DMS 273 (cell line): ENCODE data around the gene CD46.

Source experiments
- DNase-seq: peaks from one replicate; lab custom pipeline; 2025; ENCODE audit not compliant: unreplicated experiment; lab: John Stamatoyannopoulos, UW

CD46 gene

DNA sequence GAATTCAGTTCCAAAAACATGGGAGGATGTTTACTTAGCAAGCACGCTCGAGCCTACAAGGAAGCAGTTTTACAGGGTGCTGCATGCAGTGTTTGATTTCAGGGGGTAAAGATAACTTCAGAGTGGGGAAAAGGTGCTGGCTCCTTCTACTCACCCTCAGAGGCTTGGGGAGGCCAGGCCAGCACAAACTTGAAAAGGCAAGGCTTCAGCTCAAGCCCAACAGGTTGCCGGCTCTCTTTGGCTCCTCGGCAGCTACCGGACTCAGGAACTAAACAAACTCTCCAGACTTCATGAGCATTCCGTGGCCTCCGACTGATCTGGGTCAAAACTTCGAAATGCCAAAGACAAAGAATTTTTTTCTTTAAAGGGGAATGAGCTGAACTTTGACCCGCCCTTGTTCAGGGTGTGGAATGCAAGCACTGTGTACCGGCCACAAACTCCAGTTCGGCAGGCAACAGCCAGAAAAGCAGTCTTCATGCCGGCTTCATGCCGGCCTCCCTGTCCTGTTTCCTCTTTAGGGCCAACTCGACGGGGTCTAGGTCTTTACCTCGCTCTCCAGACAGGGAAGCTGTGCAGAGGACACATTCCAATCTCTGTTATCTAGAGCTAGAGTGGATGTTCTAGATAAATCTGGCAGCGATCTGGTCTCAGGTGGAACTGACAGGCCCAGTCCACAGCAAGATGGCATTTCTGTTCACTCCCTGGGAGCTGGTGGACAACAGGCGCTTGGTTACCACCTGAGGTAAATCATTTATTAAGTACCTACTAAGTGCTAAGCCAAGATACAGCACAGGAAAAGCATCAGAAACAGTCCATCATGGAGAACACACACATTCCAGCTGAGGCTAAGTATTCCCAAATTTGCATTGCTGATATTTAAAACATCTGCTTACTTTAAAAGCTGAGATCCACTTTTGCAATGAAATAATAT is 75.0 kb downstream of the CD46 start:
- no peak for DNase-seq

DNA sequence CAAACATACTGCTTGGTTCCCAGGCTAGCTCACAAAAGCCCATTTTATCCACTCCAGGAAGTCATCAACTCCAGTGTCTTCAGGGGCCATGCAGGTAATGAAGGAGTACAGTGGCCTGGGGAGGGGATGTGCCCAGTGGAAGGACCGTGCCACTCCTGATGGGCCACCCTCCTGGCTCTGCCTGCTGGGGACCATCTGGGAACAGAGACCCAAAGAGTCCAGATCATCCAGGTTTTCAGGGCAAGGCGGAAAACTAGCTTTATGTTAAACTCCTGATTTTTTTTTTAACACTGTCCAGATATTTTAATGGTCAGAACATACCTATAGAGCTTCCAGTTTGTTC is 75.6 kb downstream of the CD46 start:
- DNase-seq, result no peak

DNA sequence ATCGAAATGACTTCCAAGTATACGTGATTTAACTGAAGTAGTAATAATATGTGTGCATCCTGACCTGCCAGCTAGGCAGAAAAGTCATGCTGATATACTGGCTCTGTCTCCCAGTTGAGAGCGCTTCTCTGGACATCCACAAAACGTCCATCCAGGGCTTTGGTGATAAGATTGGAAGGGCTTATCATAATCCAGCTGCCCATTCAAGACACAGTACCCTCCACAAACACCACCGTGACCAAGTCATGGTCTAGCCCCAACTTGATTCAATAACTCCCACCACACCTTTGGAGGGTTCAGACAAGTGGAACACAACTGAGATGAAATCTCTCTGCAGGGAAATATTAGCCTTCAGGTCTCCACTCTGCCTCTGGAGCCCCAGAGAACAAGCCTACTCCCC is 76.2 kb downstream of the CD46 start:
- DNase-seq, result no peak

DNA sequence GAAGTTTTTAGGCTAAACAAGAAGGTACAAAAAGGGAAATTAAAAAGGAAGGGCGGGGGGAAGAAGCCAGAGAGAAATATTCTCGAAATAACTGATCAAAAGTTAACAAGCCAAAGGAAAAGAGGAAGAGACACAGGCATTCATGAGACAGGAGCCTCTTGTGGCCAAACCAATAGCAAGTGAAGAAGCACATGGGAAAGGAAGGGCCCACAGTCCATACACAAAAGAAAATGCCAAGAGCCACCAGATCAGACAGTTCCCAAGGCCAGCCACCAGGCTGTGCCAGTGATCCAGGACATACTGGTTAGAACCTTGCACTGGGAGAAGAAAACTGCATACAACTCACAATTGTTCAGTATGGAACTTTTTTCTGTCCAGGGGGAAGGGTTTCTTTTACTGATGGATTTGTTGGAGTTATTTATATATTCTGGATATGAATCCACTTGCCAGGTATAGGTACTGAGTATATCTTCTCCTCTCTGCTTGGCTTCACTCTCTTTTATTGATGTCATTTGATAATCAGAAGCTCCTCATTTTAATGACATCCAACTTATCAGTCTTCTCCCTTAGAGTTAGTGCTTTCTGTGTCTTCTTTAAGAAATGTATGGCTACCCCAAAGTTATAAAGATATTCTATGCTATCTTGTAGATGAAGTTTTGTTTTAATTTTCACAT is 76.8 kb downstream of the CD46 start:
- DNase-seq, result peak; percentile 84

DNA sequence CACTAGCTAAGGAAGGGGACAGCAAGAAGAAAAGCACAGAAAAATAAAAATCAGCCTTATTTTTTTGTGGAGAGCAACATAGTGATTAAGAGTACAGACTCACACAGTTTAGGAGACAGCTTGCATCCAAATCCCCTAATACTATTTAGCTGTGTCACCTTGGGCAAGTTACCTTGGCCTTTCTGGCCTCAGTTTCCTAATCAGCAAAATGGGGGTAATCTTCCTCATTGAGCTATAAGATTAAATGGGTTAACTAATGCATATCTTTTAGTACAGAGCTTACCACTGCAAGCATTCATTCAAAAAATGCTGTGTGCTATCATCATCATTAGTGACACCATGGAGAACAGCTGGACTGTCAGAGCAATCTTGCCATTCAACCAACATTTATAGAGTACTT is 77.7 kb downstream of the CD46 start:
- no peak for DNase-seq

DNA sequence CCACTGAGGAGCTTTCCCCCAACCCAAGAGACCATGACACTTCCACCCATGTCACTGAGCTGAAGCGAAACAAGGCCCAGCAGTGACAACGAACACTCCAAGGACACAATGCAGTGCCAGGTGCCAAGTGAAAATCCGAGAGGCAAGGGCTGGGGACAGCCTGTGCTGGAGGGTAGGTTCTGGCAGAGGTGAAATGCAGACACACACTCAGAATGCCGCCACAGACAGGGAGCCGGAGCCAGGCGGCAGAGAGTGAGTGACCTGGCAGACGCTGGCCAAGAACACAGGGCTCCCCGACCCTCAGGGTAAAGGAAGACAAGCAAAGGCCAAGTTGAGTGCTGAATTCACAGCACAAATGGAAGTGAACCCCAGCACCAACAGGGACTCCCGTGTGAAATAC is 78.9 kb downstream of the CD46 start:
- DNase-seq, result no peak

DNA sequence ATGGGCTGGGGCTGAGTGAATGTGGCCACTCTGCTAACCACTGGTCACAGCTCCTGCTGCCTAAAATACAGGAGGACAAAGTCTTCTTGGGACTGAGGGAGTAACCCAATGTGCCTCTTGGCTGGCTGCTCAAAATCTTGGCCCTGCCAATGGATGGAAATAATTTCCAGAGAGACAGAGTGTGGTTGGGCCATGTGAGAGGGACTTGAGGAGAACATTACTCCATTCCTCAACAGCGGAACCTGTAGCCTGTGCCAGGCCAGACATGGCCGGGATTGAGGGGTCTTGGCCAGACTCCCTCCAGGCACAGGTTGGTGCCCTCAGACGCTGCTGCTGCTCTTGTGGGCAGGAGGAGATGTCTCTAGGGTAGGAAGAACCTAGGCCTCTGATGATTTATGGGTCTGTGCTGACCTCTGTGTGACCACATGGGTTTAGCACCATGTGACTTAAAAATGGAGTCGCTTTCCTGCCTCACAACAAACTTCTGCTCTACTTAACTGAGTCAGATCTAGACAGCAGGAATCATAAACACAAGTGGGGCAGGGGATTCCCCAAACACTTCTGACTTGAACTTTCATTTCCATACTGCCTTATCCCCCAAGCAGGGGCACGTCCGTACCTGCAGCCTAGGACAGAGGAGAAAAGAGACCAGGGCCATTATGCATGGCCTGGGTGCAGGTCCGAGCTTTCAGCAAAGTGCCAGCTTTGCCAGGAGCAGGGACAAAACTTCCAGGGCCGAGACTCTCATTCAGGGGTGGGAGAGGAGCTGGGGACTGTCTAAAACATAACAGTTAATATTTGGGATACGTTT is 79.9 kb downstream of the CD46 start:
- DNase-seq, result no peak

DNA sequence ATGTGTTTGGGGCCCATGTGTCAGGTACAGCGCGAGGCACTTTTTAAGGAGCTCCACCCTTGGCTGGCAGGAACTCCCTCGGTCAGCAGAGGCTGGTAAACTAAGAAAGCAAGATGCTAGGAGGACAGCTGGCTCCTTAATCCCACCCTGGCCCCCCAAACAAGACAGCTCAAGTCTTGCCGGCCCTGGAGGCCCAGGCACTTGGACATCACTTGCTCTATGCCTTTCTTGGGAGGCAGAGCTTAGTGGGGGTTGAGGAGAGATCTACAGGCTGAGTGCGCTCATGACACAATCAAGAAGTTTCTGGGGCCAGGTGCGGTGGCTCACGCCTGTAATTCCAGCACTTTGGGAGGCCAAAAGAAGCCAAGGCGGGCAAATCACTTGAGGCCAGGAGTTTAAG is 80.9 kb downstream of the CD46 start:
- no peak for DNase-seq

DNA sequence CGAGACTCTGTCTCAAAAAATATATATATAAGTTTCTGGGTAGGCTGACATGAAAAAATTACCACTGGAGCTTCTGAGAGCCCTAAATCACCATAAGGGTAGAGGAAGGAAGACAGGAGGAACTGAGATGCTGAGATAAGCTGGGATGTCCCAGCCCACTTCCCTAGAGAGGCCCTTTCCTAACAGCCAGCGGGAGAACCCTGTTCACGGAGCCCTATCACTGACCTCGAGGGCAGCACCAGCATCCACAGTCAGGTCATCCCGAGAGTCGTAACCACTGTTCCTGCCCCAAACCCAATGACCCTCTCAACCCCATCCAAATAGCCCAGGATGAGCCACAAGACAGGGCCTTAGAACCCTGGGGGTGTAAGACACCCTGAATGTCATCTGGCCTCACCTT is 81.5 kb downstream of the CD46 start:
- no peak for DNase-seq

DNA sequence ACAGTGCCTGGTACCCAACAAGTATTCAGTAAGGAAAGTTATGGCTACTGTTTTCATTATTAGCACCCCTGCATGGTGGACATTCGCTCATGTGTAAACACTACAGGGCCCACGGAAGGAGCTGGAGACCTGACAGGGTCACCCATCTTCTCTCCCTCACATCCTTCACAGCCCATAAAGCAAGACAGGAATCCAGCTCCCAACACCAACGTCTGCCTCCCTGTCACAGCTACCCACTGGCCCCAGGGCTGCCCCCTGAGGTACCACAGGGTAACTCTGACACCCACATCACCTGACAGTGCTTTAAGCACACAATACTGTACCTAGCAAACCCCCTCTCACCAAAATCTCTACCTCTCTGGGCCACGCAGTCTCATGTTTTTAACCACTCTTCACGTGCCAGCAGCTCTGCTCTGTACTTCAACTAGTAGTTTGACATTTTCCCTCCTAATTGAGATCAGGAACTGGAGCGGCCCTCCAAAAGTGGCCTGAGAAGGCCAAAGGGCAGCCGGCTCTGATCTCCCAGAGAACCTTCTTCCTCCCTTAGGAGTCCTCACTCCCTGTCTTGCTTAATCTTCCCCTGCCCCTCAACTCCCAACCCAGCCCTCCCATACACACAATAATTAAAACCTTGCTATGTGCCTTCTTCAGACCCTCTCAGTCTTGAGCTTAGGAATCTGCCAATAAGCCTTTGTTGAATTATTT is 82.3 kb downstream of the CD46 start:
- DNase-seq, result no peak

DNA sequence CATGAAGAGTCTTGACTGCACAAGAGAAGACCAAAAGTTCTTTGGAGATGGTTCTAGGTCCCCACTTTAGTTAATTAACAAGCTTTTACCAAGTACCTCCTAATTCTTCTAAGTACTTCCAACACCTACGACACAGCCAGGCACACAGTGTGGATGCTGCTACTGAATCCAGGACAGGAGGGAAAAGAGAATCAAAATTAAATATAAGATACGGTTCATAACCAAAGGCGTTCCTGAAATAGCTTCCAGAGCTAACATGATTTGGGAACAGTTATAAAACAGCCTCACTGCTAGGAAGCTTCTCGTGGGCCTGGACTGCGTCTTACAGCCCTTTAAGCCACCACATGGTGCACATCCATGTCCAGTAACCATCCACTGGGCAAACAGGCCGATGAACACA is 84.1 kb downstream of the CD46 start:
- DNase-seq, result no peak

DNA sequence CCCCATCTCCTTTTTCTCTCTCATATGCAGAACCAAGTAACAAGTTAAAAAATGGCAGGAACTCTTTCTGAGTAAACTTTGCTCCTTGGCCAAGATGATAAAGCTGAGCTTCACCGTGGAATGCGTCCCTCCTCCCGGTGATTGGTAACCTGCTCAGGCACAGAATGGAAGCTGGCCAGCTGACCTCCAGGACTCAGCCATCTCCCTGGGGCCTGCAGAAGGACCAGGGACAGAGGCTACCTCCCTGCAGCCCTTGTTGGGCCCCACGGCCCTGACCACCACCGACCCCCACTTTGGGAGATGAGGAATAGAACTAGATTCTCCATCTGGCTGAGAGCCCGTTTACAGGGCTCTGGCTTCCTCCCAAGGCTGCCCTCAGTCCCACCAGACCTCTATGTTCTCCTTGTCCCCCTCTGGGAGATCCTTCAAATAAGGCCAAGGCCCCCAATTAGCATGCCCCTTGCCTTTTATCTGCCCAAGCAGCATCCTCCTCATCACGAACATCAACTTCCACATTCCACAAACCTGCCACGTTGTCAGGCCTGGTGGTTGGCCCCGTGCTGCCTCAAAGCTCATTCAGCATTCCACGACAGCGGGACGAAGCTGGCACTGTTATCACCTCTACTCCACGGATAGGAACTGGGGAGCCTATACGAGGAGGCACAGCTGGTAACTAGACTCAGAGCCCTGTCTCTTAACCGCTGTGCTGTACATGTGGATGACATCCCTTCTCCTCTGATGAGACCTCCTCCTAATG is 84.9 kb downstream of the CD46 start:
- DNase-seq, result no peak

DNA sequence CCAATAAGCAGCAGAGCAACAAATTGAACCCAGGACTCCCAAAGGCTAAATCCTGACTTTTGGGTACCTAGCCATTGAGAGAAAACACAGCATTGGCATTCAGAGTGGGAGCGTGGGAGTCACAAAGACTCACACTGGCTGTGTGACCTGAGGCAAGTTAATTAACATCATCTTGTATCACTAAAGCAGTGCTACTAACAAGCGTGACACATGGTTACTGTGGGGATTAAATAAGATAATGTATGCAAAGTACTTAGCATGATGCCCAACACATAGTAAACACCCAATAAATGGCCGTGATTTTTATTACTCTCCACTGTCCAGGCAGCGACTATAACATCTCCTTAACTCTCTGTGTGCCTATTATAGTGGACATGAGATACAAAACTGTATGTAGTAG is 85.8 kb downstream of the CD46 start:
- no peak for DNase-seq

DNA sequence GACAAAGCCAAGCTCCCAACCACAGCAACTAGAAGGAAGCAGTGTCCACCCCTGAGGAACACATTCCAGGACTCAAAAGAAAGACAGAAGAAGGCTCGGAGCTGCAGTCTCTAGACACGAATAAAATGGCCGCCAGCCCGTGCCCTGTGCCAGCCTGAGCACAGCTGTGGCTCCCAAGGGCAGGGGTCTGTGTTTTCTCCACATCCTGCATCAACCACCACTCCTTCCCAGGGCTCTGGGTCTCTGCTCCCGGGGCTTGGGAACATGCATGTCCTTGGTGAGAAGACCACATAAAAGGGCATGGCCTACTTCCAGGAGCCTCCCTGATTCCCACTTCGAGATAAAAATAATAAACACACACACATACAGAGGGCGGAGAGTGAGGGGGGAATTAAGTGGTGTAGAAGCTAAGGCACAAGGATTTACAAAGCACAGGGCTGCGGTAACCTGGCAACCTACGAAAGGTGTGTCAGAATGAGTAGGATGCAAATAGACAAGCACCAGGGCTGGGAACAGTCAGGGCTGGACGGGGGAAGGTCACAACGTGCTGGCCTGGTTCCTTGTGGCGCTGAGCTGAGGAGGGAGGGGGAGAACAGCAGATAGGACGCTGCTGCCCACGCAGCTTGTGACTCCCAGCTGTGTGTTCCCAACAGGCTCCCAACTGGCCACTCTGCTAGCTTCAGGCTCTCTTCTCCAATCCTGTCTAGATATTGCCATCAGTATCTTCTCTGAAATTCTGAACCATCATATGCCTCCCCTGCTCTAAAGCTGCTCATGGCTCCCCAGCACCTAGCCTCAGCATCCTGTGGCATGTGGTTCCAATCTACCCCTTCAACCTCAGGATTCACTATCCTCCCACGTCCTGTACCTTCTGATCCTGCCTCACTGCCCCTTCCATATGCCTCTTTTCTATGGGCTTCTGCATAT is 86.6 kb downstream of the CD46 start:
- no peak for DNase-seq

DNA sequence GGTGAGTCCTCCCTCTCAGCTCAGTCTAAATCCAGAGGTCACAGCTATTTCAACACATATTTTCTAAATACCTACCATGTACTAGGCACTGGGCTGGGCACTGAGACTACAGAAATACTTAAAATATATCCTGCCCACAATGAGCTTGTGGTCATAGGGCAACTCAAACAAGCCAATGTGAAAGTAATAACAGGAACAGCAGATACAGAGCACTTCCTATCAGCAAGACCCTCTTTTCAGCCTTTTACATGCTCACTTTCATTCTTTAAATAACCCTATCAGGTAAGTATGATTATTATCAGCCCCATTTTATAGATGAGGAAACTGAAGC is 87.2 kb downstream of the CD46 start:
- no peak for DNase-seq

DNA sequence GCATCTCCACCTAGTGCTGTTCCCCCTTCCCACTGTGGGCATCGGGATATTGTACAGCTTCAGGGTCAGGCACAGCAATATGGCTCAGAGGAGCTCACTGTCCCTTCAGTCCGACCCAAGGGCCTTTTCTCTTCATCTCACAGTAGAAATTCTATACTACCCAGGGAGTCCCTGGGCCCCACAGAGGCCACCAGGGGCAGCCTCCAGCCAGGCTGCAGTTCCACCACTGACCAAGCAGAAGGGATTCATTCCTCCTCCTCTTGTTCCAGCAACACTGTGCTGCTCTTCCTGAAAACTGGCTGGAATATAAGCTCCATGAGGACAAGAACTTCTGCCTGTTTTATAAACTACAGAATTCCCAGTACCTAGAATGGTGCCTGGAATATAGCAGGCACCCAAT is 88.5 kb downstream of the CD46 start:
- no peak for DNase-seq

DNA sequence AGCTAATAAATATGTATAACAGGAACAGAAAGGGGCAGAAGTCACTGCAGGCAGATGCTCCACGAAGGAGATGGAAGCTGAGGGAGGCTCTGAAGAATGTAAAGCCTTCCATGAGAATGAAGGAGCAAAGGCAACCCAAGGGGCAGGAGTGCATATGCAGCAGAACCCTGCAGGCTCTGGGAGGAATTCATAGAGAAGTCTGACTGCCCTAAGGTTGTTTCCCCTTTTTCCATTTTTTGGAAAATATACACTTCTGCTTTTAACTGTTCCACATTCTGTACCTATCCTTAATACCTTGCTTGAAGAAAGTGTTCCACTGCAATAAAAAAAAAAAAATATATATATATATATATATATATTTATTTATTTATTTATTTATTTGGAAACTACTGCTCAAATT is 89.4 kb downstream of the CD46 start:
- DNase-seq, result no peak

DNA sequence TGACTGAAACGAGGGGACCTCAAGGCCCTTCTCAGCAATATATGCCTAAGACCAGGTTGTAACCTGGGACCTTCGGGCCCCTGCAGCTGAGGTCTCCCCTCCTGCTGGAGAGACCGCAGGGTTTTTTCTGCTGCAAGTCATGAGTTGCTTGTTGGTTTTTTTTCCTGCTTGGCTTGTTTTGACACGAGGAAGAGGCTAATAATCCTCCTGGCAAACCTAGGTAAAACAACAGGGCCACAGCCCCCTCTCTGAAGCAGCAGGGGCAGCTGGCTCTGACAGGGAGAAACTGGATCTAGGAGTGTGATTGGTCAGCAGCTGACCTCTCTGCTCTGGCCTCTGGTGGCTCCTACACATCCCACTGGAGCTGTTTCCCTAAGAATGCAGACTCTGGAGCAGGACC is 90.0 kb downstream of the CD46 start:
- DNase-seq, result no peak

DNA sequence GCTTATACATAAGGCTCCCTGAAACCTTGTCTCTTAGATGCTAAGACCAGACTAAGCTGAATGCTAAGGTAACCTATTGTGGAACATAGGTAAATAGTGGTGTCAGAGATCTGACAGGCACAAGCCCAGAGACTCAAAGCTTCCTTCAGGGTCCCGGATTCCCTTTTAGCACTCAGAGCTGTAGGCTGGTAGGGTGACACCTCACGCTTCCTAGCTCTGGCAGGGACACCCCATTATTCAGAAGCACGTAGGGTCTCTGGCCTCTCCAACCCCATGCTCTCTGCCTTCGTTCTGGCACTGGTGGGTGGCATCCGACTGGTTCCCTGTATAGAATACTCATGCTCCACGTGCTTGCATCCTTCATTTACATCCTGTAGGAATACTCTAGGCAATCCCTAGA is 90.7 kb downstream of the CD46 start:
- no peak for DNase-seq

DNA sequence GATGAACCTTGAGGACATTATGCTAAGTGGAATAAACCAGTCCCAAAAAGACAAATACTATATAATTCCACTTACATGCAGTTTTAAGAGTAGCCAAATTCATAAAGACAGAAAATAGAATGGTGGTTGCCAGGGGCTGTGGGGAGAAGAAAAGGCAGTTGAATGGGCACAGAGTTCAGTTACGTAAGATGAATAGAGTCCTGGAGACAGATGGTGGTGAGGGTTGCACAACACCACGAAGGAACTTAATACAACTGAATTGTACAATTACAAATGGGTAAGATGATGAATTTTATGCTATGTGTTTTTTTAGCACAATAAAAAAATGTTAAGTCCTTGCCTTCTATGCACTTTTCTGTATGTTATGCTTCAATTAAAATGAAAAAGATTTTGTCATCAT is 92.5 kb downstream of the CD46 start:
- DNase-seq, result peak; percentile 20
